A673 (cell line): ENCODE measurements around the gene ARMCX2. TPM values are rescaled to one million over a fixed set of nuclear protein-coding genes. Genes with fewer than 3 reads are reported as not detected.

Source experiments
- BruUV-seq: library from RNA; stranded (reverse); fragments of 400-500 nt; replicated peaks from 2 replicates; lab custom pipeline; 2021; lab: Mats Ljungman, UMichigan
- CTCF ChIA-PET: fragments of 300-600 bp; sonication (Branson Sonifier 250); formaldehyde crosslinking; loops from one replicate; lab custom pipeline; 2022; ENCODE audit warnings: antibody characterized with exemption; lab: Charles Lee
- POLR2A ChIA-PET: fragments of 300-600 bp; sonication (Branson Sonifier 250); formaldehyde crosslinking; loops from one replicate; lab custom pipeline; 2022; ENCODE audit warnings: antibody characterized with exemption; ENCODE audit not compliant: low non-redundant PET; lab: Charles Lee
- DNase-seq: peaks from one replicate; pipeline ENCODE4 v3.0.0-alpha.2; 2015; ENCODE audit warnings: low spot score
- H3K27ac ChIP-seq: fragments of 200-600 bp; sonication (generic); 2 replicates; pipeline ENCODE4 v1.5.1; 2016; ENCODE audit warnings: mixed run types, low read depth, mild to moderate bottlenecking, mixed read lengths, antibody characterized with exemption, low read length; ENCODE audit not compliant: poor library complexity, severe bottlenecking
- H3K27me3 ChIP-seq: fragments of 200-600 bp; sonication (generic); replicated peaks from 2 replicates; pipeline ENCODE4 v1.6.1; 2017; ENCODE audit warnings: mixed run types, low read depth, mild to moderate bottlenecking, mixed read lengths, antibody characterized with exemption, low read length; ENCODE audit not compliant: insufficient read depth, poor library complexity
- H3K36me3 ChIP-seq: fragments of 200-600 bp; sonication (generic); 2 replicates; pipeline ENCODE4 v1.6.1; 2016; ENCODE audit warnings: mixed run types, mild to moderate bottlenecking, mixed read lengths, antibody characterized with exemption, low read length; ENCODE audit not compliant: insufficient read depth, poor library complexity, severe bottlenecking
- H3K4me1 ChIP-seq: fragments of 200-600 bp; sonication (generic); 2 replicates; pipeline ENCODE4 v1.6.1; 2017; ENCODE audit warnings: mixed run types, mild to moderate bottlenecking, mixed read lengths, antibody characterized with exemption, low read length; ENCODE audit not compliant: insufficient read depth, poor library complexity, severe bottlenecking
- H3K4me3 ChIP-seq: fragments of 200-600 bp; sonication (generic); 2 replicates; pipeline ENCODE4 v1.5.1; 2016; ENCODE audit warnings: low read depth, mixed run types, mild to moderate bottlenecking, mixed read lengths, low read length; ENCODE audit not compliant: poor library complexity, severe bottlenecking
- H3K9me3 ChIP-seq: fragments of 200-600 bp; sonication (generic); 2 replicates; pipeline ENCODE4 v1.6.1; 2016; ENCODE audit warnings: mixed run types, low read depth, mild to moderate bottlenecking, mixed read lengths, antibody characterized with exemption, low read length; ENCODE audit not compliant: poor library complexity, severe bottlenecking
- EZH2 ChIP-seq: fragments of 200-600 bp; sonication (generic); IDR thresholded peaks from 2 replicates; pipeline ENCODE4 v1.6.1; 2017; ENCODE audit warnings: borderline replicate concordance, low read depth, mild to moderate bottlenecking, mixed read lengths, antibody characterized with exemption, low read length; ENCODE audit not compliant: poor library complexity, severe bottlenecking
- intact Hi-C: fragments of 100-400 bp; cut with micrococcal nuclease; formaldehyde crosslinking; loops from one replicate; pipeline ENCODE4 v1.10.0; 2022; ENCODE audit not compliant: unreplicated experiment
- total RNA-seq: library from RNA; stranded (reverse); gene quantifications from 2 replicates; pipeline ENCODE4 v1.2.3, GENCODE V29; 2021
- TF ChIP-seq, protein P1 (sequence below): fragments of 300-800, 200-600 bp; sonication (generic); conservative IDR thresholded peaks from 2 replicates; pipeline ENCODE4 v1.5.1; 2017; ENCODE audit warnings: low read depth, mild to moderate bottlenecking, antibody characterized with exemption, low read length, moderate library complexity, mixed read lengths

ARMCX2 gene
- total RNA-seq, 1 experiment from 2014 or later = 58.8 TPM

- intact Hi-C loops = no loop called here
- Histone ChIP-seq H3K27ac (no peak overlapping the region), H3K36me3 (no peaks in the 10 kb centered on the region), H3K27me3 (no peaks in the 10 kb centered on the region), H3K9me3 (no peaks in the 10 kb centered on the region), H3K4me3 (no peak overlapping the region), H3K4me1 (no peaks in the 10 kb centered on the region)
- CTCF ChIA-PET = no interaction called here
- TF ChIP-seq EZH2 = no peak
- TF ChIP-seq, protein P1, sequence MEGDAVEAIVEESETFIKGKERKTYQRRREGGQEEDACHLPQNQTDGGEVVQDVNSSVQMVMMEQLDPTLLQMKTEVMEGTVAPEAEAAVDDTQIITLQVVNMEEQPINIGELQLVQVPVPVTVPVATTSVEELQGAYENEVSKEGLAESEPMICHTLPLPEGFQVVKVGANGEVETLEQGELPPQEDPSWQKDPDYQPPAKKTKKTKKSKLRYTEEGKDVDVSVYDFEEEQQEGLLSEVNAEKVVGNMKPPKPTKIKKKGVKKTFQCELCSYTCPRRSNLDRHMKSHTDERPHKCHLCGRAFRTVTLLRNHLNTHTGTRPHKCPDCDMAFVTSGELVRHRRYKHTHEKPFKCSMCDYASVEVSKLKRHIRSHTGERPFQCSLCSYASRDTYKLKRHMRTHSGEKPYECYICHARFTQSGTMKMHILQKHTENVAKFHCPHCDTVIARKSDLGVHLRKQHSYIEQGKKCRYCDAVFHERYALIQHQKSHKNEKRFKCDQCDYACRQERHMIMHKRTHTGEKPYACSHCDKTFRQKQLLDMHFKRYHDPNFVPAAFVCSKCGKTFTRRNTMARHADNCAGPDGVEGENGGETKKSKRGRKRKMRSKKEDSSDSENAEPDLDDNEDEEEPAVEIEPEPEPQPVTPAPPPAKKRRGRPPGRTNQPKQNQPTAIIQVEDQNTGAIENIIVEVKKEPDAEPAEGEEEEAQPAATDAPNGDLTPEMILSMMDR = no peak
- no TSS peak for BruUV-seq
- POLR2A ChIA-PET = no interaction called here
- DNase-seq = no peak
These were observed 17.6 kb downstream of the ARMCX2 start for GRCh38 chrX:101642093-101642492.

DNA sequence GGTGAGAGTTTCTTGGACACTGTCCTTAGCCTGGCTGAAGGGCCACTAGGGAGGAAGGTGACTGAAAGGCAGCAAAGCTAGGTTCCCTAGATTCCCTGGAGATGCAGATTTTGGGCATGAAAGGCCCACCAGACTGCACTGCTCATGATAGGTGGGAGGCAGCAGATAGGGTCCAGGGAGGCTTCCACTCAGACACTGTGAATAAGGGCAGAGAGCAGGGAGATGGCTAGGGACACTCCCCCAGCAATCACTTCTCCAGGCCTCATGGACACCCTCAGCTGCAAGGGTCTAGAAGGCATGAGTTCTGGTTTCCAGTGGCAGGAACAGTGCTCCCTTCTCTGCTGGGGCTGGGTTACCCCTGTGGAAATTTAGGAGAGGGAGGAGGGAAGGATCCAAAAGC lies 20.1 kb downstream of the ARMCX2 start:
- Histone ChIP-seq H3K4me3 (no peak overlapping the region), H3K27ac (no peak overlapping the region), H3K27me3 (no peaks in the 10 kb centered on the region), H3K9me3 (no peaks in the 10 kb centered on the region), H3K36me3 (no peaks in the 10 kb centered on the region), H3K4me1 (no peaks in the 10 kb centered on the region)
- ChIA-PET CTCF (no interaction called here), POLR2A (no interaction called here)
- no peak for DNase-seq
- no TSS peak for BruUV-seq
- intact Hi-C loops = no loop called here
- TF ChIP-seq, protein P1 = no peak
- no peak for TF ChIP-seq EZH2

GRCh38 chrX:101619364-101619763 lies 40.3 kb downstream of the ARMCX2 start:
- H3K27ac ChIP-seq = no peak overlapping the region
- no peak overlapping the region for H3K4me3 ChIP-seq
- H3K27me3 ChIP-seq = no peaks in the 10 kb centered on the region
- intact Hi-C loops = loop anchor here (5.0 kb wide), 2 partner anchors 123 to 178 kb away; no protein-coding TSS in a partner anchor
- no peaks in the 10 kb centered on the region for H3K9me3 ChIP-seq
- CTCF ChIA-PET = no interaction called here
- peak; percentile 64 for DNase-seq
- peaks cover 15% of the 10 kb centered on the region for H3K4me1 ChIP-seq
- no TSS peak for BruUV-seq
- TF ChIP-seq EZH2 = no peak
- TF ChIP-seq, protein P1 = no peak
- POLR2A ChIA-PET = no interaction called here
- no peaks in the 10 kb centered on the region for H3K36me3 ChIP-seq
